Heart left ventricle (tissue), 16 donors: Measurements from ENCODE around the gene BTBD19. TPM values are rescaled to one million over a fixed set of nuclear protein-coding genes. Genes with fewer than 3 reads are reported as not detected.
A peak's percentile ranks its signal among the peaks of the same experiment; 100 is the strongest.

Source experiments
- ATAC-seq, 4 donors: fragments of 200-7000 bp; cut with Tn5 transposase; one replicate each; pipeline ENCODE4 v1.9.1; 2020 to 2022; ENCODE audit warnings: moderate library complexity in 4 of 4, mild to moderate bottlenecking in 3 of 4, moderate number of reproducible peaks in 1 of 4
- DNase-seq, 5 donors: peaks; one replicate each; pipeline ENCODE4 v3.0.0-alpha.2; 2020
- H3K27ac ChIP-seq, 12 donors: fragments of 200-600 bp; sonication (generic) in 4 of 12; one replicate each; pipeline versions ENCODE4 v1.5.0 to v1.8.0; 2016 to 2022; ENCODE audit warnings: mild to moderate bottlenecking in 2 of 12
- H3K27me3 ChIP-seq, 9 donors: fragments of 200-600 bp; sonication (generic) in 2 of 9; one replicate each; pipeline versions ENCODE4 v1.5.1 to v1.8.0; 2016 to 2022; ENCODE audit warnings: mild to moderate bottlenecking in 3 of 9
- H3K36me3 ChIP-seq, 9 donors: fragments of 200-600 bp; sonication (generic) in 2 of 9; one replicate each; pipeline versions ENCODE4 v1.5.0 to v1.8.0; 2018 to 2022; ENCODE audit warnings: mild to moderate bottlenecking in 2 of 9
- H3K4me1 ChIP-seq, 12 donors: fragments of 200-600 bp; sonication (generic) in 4 of 12; one replicate each; pipeline versions ENCODE4 v1.5.0 to v1.8.0; 2016 to 2022; ENCODE audit warnings: mild to moderate bottlenecking in 3 of 12
- H3K4me3 ChIP-seq, 12 donors: fragments of 200-600 bp; sonication (generic) in 4 of 12; one replicate each; pipeline versions ENCODE4 v1.5.0 to v1.8.0; 2017 to 2022; ENCODE audit warnings: mild to moderate bottlenecking in 9 of 12, moderate library complexity in 4 of 12
- H3K9me3 ChIP-seq, 12 donors: fragments of 200-600 bp; sonication (generic) in 4 of 12; one replicate each; pipeline versions ENCODE4 v1.5.0 to v1.8.0; 2016 to 2022; ENCODE audit warnings: mild to moderate bottlenecking in 1 of 12
- CTCF ChIP-seq, 12 donors: fragments of 200-600 bp; sonication (generic) in 4 of 12; IDR thresholded peaks; one replicate each; pipeline versions ENCODE4 v1.5.0 to v1.8.0; 2018 to 2022; ENCODE audit warnings: antibody characterized with exemption in 12 of 12, mild to moderate bottlenecking in 5 of 12
- POLR2A ChIP-seq, 2 donors: fragments of 450-650 bp; IDR thresholded peaks; one replicate each; pipeline ENCODE4 v1.6.1; 2017; ENCODE audit warnings: antibody characterized with exemption in 2 of 2, mild to moderate bottlenecking in 2 of 2, moderate library complexity in 2 of 2
- WGBS, 4 donors: extraction: QIAGEN DNeasy Blood & Tissue Kit in 2 of 4; methylation state at CpG; one replicate each; pipeline versions ENCODE4 v1.1.5 to v1.1.7; 2013 to 2018; 5-methylcytosine and 5-hydroxymethylcytosine counted together
- intact Hi-C, 10 donors: fragments of 100-400 bp; cut with DNase I; formaldehyde crosslinking; loops; one replicate each; pipeline versions ENCODE4 v1.11.1 to v1.14.2; 2022
- polyA plus RNA-seq, 2 donors: library from polyadenylated mRNA; stranded (reverse); fragments of 200-250 nt; gene quantifications; one replicate each; pipeline ENCODE4 v1.2.3, GENCODE V29; 2013
- total RNA-seq, 9 donors: library from RNA; depleted of rRNA in 2 of 9; stranded (reverse); fragments of >200 nt in 2 of 9; fragmentation: NEBNext Ultra II Directional in 3 of 9; extraction: Animal tissue kit (Norgen Biotek cat#: 25700) in 3 of 9; gene quantifications; one replicate each; pipeline versions ENCODE4 v1.1.0 to v1.2.4, GENCODE V29; 2016 to 2023
- donor health status: ischemic (EF 13 %, LVEDD 7.1; RV severe dilation, severe dysfunction).
- donor health status: healthy with polysubstance abuse.
- donor health status: DM: no; HTN: yes; CAD: no.
- donor health status: DM: no; HTN: no; CAD: no.
- donor health status: ischemic (EF 25% LVEDD 6.9; RV normal size, moderate dysfunction).
- donor health status: ischemic (EF 25% LVEDD 5.7; RV mildly dilated, moderate dysfunction).
- donor health status: healthy.
- donor health status: DM: yes; HTN: yes; CAD: no.
- donor health status: ischemic (EF 35%, LVEDD 5.7; RV mildly dilated, moderate dysfunction).
- donor health status: nonischemic (EF 11% LVEDD 7.7; RV severe dilation, severe dysfunction).
- donor health status: DM: yes; HTN: yes; CAD: no.
- donor health status: PGD.
- donor health status: ischemic (EF 29% LVEDD 5.4; RV normal size, mild dysfunction).
- donor health status: nonischemic (EF 23%, LVEDD 6.1; RV moderate dilation, normal function).

Gene BTBD19
- total and polyA plus RNA-seq, 11 donors = 0.56 to 7.4 (median 2.8) TPM

DNA sequence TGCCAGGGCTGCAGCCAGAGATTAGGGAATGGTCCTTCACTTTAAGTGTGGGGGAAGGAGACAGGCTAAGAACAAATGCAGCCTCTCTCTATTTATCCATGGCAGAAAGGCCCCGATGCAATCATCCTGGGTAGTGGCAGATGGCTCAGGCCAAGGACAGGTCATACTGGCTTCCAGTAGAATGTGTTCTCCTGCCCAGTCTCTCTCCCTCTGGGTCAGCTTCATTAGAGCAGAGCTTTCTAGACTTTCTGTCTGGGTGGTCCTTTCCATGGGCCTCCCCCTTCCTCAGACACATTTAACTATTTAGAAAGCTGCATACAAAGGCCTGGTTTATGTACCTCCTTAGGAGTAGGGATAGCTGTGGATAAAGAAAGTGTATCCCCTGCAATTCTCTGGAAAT lies 39.5 kb downstream of the BTBD19 start:
- intact Hi-C loops = loop anchor here in 3 of 10 donors (5.0 to 10.0 kb wide), 3 partner anchors 54 to 137 kb away; partner anchors contain the start of gene EIF2B3 (in 1 of the 3)
- no peaks in the 10 kb centered on the region for H3K9me3 ChIP-seq
- peaks cover 0 to 17% (median 6%) of the 10 kb centered on the region in 9 donors for H3K36me3 ChIP-seq
- DNase-seq (no peak), ATAC-seq (no peak)
- 69 to 100% (median 84%) methylated on average over 1 of the region's 1 CpG for WGBS, 4 donors
- peaks cover 0 to 2% (median 0%) of the 10 kb centered on the region in 9 donors for H3K27me3 ChIP-seq
- no peak for TF ChIP-seq CTCF (IDR thresholded peaks at IDR 0.05)
- TF ChIP-seq POLR2A (IDR thresholded peaks at IDR 0.05) = no peak
- H3K4me3 ChIP-seq = no peak overlapping the region
- H3K4me1 ChIP-seq = peaks cover 0 to 24% (median 11%) of the 10 kb centered on the region in 12 donors
- peak overlapping the region in 1 of 12 donors; percentile 17 for H3K27ac ChIP-seq

DNA sequence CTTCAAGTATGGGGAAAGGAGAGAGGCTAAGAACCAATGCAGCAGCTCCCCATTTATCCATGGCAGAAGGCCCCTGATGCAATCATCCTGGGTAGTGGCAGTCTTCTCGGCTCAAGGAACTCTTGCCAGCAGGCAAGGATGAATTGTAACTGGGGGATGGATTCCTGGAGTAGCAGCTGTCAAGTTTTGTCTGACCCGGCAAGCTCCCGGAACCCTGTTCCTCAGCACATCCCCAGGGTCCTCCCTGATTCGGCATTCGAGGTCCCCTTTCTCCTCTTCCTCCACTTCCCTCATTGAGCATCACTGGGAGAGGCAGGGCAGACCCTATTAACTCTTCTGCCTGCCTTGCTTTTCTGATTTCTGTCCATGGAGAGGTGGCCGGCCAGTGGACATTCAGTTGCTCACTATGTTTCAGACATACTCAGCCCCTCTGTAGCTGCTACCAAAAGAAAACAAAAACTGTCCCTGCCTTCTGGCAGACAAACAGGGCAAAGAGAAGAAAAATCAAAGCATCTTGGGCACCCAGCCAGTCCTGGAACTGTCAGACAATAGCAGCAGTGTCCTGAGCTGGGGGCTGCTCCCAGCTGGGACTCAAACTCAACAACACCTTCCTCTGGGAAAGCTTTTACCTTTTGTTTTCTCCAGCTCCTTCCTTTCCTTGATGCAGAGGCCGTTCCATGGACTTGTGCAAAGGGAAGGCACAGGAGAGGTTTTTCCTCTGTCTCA lies 40.3 kb downstream of the BTBD19 start:
- H3K27ac ChIP-seq = peak overlapping the region in 5 of 12 donors; percentile 17 to 61 (median 52)
- ATAC-seq (peak in 2 of 4 donors; percentile 35 to 48), DNase-seq (peak in 2 of 5 donors; percentile 24 to 40)
- 51 to 73% (median 59%) methylated on average over 7 of the region's 7 CpGs for WGBS, 4 donors
- H3K4me3 ChIP-seq = no peak overlapping the region
- no peaks in the 10 kb centered on the region for H3K9me3 ChIP-seq
- TF ChIP-seq CTCF (IDR thresholded peaks at IDR 0.05) (no peak), POLR2A (IDR thresholded peaks at IDR 0.05) (no peak)
- H3K36me3 ChIP-seq = peaks cover 0 to 17% (median 6%) of the 10 kb centered on the region in 9 donors
- peaks cover 0 to 16% (median 11%) of the 10 kb centered on the region in 12 donors for H3K4me1 ChIP-seq
- H3K27me3 ChIP-seq = no peaks in the 10 kb centered on the region
- intact Hi-C loops = loop anchor here in 3 of 10 donors (5.0 to 10.0 kb wide), 3 partner anchors 54 to 136 kb away; partner anchors contain the start of gene EIF2B3 (in 1 of the 3)

DNA sequence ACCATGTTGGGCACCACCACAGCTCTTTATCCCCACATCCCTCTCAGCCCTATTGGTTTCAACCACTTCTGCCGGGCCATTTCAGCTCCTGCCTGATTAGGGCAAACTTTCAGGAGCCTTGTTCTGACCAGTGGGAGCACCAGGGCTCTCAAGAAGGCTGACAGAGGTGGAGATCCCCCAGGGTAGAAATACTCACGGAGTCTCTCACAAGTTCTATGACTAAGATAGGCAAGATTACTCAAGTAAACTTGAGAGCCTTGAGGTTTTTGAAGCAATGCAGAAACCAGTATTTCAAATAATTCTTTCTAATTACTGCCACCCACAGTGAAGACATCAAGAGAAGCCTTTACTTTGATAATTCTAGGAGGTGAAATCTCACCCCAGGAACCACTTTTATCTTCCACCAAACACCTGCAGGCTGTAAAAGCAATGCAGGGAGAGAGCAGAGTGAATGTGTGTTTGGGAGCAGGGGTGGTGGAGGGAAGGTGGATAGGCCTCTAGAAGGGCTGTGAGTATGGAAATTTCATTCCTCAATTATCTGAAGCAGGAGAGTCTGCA lies 41.3 kb downstream of the BTBD19 start:
- TF ChIP-seq CTCF (IDR thresholded peaks at IDR 0.05) (no peak), POLR2A (IDR thresholded peaks at IDR 0.05) (no peak)
- peaks cover 0 to 16% (median 10%) of the 10 kb centered on the region in 12 donors for H3K4me1 ChIP-seq
- peaks cover 0 to 17% (median 7%) of the 10 kb centered on the region in 9 donors for H3K36me3 ChIP-seq
- DNase-seq = no peak
- WGBS, 4 donors = 73 to 84% (median 79%) methylated on average over 2 of the region's 2 CpGs
- H3K9me3 ChIP-seq = no peaks in the 10 kb centered on the region
- no peaks in the 10 kb centered on the region for H3K27me3 ChIP-seq
- intact Hi-C loops = loop anchor here in 3 of 10 donors (5.0 to 10.0 kb wide), 3 partner anchors 53 to 135 kb away; partner anchors contain the start of gene EIF2B3 (in 1 of the 3)
- peak overlapping the region in 5 of 12 donors; percentile 17 to 61 (median 52) for H3K27ac ChIP-seq
- no peak overlapping the region for H3K4me3 ChIP-seq
- no peak for ATAC-seq

- Histone ChIP-seq H3K27me3 (no peaks in the 10 kb centered on the region), H3K27ac (no peak overlapping the region), H3K36me3 (peaks cover 0 to 31% (median 8%) of the 10 kb centered on the region in 9 donors), H3K4me3 (no peak overlapping the region), H3K4me1 (peaks cover 0 to 16% (median 10%) of the 10 kb centered on the region in 12 donors), H3K9me3 (no peaks in the 10 kb centered on the region)
- intact Hi-C loops = no loop called here
- ATAC-seq (no peak), DNase-seq (no peak)
- TF ChIP-seq CTCF (IDR thresholded peaks at IDR 0.05) (no peak), POLR2A (IDR thresholded peaks at IDR 0.05) (no peak)
- WGBS, 4 donors = 93 to 100% (median 98%) methylated on average over 1 of the region's 1 CpG
These were observed 43.0 kb downstream of the BTBD19 start for GRCh38 chr1:44851308-44851707.
